OCI-M2 (cell line): ENCODE data around the gene PID1.
"Not testable (repeated sequence)": the region's sequence is repeated elsewhere in the genome, so short reads cannot be mapped to it uniquely, and the experiment has no call there.

Source experiments
- DNase-seq: peaks from one replicate; lab custom pipeline; 2025; ENCODE audit not compliant: unreplicated experiment; lab: John Stamatoyannopoulos, UW

The PID1 gene

GRCh38 chr2:229218329-229218921, 52.7 kb downstream of the PID1 start:
- DNase-seq = no peak

- DNase-seq = no peak
These were observed 58.8 kb downstream of the PID1 start for GRCh38 chr2:229212241-229212640.

DNA sequence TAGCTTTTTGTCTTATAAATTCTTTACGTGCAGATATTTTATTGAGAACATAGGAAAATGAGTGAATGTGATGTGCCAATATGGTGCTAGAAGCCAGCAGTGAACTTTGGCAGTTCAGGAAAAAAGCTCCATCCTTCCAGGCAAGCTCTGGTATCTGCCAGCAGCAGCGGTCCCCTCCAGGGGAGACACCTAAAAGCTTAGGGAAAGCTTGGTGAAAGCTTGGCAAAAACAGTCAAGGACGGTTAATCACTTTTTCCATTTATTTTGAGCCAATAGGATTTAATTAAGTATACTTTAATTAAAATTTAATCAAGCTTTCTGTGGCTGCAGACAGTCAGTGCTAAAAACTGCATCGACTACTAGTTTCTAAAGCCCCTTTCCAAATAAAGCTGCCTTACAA, 60.4 kb downstream of the PID1 start:
- no peak for DNase-seq

- DNase-seq = no peak
These were observed 64.5 kb downstream of the PID1 start for GRCh38 chr2:229206548-229206947.

DNA sequence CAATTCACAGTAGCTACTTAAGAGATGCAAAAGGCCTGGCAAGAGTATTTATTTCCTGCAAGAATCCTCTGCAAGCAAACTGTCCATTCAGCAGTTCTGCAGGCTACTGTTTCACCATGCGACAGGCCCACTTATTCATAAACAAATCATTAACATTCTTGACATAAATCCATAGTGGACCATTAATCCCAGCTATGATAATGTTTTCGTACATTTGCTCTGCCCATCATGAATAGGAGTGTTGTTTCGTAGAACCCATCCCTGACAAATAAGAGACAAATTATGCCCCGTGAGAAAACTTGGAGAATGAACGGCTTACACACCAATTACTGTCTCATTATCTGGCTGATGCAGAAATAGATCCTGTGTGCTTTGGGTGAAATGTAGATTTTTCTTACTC, 65.4 kb downstream of the PID1 start:
- DNase-seq = no peak

DNA sequence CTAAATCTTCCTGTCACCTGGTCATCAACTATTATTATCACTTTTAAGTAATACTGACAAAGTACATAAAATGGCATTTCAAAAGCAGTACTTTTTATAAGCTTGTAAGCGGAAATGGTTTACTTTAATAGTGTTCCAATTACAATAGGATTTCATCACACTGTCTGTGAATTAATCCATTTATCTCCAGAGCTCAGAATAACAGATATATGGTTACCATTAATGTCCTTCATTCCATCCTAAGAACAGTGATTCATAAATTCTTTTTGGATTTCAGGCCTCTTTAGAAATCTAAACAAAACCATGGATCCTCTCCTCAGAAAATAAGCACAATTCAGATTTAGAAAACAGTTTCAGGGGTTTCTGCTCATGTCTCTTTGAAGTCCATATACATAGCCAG, 68.4 kb downstream of the PID1 start:
- no peak for DNase-seq

- DNase-seq = no peak
These were observed 69.6 kb downstream of the PID1 start for GRCh38 chr2:229201521-229201920.

DNA sequence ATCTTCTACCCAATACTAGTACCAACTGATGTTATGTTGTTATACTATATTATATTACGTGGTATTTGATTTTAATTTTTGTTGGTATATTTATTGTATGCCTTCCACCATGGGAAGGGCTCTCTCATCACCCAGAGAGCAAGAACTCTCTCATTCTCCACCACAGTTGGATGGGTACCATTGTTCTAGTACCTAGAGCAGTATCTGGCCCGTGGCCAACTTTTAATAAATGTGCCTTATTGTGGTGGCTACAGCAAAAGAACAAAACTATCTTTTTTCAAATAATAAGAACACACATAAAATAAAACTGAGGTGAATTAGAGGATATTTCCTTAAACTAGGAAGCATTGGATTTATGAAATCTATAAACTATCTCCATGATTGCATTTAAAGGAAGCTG, 71.8 kb downstream of the PID1 start:
- DNase-seq = no peak

- DNase-seq = no peak
These were observed 74.6 kb downstream of the PID1 start for GRCh38 chr2:229196448-229196847.

DNA sequence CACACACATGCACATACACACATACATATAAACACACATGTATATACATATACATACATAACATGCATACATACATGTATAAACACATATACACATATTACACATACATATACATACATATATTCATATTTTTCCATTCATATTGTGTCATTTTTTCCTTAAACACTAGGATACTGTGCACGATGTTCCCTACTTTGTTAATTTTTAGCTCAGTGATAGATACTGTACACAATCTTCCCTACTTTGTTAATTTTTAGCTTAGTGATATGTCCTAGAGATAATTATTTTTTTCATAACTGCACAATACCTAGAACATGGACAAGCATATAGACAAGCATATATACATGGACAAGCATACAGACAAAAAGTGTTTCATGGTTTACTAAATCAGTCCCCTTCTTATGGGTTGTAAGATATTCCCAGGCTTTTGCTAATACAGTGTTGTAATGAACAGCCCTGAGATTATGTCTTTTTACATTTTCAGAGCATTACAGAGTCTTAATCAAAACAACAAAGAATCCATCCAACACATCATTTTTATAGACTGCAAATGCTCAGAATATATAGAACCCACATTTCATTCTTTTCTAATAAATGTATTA, 75.6 kb downstream of the PID1 start:
- DNase-seq = no peak

GRCh38 chr2:229193281-229193680, 77.8 kb downstream of the PID1 start:
- DNase-seq = no peak

DNA sequence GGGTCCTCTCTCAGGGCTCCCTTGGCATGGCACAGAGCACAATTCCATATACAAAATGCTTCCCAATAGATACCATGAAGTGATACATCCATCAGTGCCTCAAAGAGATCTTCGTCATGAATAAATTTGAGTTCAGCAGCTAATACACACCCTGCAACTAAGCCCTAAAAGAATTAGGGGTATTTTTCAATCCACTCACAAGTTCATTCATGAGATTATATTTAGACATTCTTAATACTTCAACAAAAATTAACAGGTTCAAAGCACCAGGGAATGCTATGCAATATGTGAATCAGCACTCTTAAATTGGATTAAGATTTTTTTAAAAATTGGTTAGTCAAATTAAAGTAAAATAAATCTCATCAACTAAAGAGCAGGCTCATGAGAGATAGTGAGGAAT, 79.7 kb downstream of the PID1 start:
- DNase-seq = no peak

DNA sequence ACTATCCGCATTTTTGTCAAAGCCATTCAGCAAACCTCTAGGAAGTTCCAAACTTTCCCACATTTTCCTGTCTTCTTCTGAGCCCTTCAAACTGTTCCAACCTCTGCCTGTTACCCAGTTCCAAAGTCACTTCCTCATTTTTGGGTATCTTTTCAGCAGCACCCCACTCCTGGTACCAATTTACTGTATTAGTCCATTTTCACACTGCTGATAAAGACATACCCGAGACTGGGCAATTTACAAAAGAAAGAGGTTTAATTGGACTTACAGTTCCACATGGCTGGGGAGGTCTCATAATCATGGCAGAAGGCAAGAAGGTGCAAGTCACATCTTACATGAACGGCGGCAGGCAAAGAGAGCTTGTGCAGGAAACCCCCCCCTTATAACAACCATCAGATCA, 84.0 kb downstream of the PID1 start:
- DNase-seq = not testable (repeated sequence)

DNA sequence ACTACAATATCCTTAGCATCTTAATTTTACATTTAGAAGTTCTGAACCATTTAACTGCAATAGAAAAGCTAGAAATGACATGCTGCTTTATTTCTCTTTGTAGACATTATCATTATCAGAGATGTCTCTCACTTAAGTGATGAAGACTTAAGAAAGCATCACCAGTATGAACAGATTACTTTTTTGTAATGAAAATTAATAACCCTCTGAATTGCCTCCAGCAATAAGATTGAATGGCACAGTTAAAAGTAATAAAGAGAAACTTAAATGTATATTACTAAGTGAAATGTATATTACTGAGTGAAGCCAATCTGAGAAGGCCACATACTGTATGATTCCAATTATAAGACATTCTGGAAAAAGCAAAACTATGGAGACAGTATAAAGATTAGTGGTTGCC, 89.4 kb downstream of the PID1 start:
- DNase-seq = no peak

DNA sequence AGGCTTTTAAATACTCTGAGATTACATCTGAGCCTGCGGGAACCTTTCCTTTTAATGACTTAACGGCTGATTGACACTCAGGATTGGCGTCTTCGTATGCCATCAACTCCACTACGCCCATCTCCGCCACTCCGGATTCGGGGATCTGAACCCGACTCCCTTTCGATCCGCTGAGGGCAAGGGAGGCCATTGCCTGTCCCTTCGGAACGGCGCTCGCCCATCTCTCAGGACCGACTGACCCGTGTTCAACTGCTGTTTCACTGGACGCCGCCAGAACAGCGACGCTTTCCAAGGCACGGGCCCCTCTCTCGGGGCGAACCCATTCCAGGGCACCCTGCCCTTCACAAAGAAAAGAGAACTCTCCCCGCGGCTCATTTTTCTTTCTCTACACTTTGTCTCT, 90.4 kb downstream of the PID1 start:
- no peak for DNase-seq

DNA sequence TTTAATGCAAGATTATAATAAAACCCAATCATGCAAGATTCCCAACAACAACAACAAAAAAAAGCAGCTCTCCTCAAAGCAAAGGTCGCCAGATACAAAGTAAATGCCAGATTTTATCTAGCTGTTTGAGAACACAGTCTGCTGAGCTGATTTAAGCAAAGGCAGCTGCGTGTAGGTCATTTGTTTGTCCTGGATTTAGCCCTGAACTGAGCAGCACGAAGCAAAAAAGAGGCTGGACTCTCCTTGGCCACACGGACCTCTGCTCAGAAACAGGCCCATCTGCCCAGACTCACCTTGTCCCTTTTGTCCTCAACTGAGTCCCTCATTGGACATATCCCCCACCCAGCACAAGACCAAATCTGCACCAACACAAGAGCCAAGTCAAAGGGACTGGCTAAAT, 91.5 kb downstream of the PID1 start:
- no peak for DNase-seq

GRCh38 chr2:229178706-229179105, 92.4 kb downstream of the PID1 start:
- DNase-seq = no peak

GRCh38 chr2:229178117-229178516, 93.0 kb downstream of the PID1 start:
- DNase-seq = no peak

DNA sequence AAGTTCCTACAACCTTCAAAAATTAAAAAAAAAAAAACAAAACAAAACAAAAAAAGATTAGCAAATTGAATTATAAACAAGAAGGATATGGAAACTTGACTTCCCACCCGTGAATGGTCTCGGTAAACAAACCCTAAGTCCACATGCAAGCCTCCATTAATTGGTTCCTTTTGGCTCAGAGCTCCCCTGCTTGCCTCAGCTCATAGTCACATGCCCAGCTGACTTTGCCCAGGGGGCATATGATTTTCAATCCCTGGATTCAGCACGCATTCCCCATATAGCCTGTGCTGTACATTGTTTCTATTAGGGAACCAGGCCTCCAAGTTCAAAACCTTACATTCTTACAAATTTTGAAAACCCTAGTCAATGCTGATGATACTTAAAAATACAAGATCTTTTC, 95.0 kb downstream of the PID1 start:
- no peak for DNase-seq

DNA sequence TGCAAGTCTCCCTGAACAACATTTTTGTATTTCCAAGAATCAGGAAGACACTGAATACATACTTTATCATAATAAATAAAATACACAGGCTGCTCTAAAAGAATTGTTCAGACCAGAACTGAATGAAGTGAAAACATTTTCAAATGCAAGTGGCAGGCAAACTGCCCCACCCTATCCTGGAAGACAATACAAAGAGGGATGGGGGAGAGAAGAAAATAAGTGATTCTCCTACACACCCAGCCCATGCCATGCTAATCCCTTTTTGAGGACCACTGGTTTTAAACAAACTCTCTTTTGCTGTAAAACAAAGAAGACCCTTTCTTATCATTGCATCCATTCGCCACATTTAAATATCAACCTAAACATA, 95.6 kb downstream of the PID1 start:
- no peak for DNase-seq

DNA sequence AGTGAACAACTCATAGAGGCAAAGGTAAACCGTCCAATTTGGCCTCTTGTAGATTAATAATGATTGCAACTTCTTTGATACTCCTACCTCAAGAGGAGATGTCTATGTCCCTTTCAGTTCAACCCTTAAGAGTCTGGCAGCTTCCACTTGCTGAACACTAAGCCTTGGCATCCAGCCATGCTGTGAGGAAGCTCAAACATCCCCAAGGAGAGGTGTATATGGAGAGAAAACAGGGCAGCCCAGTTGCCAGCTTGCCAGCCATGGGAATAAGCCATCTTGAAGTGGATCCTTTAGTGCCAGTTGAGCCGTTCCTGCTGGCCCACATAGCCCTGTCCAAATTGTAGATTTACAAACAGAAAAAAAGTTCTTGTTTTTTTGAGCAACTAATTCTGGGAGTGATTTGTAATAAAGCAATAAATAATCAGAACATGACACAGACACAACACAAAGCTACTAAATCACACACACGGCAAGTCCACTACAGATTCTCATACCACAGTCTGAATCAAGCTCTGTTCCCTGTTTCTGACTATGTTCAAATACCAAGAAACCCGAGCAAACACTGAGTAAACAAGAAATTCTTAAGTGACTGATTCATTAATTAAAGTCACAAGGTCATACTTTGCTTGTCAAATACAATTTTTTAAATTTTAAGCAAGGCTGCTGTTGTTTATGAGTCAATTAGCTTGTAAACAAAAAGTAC, 96.1 kb downstream of the PID1 start:
- no peak for DNase-seq

DNA sequence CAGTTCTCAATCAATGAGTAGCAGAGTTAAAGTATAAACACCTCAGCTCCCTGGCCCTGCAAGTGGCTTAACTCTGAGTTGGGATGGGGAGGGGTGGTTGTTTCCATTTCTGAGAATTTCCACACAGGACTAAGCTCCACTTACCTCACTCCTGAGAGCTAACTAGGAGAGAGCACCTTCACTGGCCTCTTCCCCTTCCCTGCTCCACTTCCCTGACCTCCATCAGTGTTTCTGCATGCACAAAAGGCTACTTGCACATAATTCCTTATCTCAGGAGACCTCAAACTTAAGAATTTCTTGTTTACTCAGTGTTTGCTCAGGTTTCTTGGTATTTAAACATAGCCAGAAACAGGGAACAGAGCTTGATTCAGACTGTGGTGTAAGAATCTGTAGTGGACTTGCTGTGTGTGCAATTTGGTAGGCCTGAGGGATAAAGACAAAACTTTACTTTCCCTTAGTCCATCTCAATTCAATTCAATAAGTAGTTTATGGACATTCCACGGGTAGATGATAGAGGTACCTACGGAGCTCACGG, 97.2 kb downstream of the PID1 start:
- no peak for DNase-seq

DNA sequence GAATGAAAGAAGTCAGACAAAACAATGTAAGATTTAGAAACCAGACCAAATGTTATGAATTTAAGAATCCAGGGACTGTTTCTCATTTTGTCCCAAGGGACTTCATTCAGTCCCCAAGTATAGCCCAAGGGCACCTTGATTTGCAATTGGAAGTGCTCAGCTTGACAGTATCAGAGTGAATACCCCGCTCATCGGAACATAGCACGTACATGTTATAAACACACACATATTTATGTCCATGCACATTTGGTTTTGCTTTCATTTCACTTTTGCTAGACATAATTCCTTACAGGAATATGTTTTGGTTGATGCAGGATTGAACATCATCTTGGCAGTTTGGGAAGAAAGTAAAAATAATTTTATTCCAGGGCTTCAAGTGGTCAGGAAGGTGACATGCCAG, 100.2 kb downstream of the PID1 start:
- no peak for DNase-seq
